ENCODE measurements around the gene TSPAN14. TPM values are rescaled to one million over a fixed set of nuclear protein-coding genes. Genes with fewer than 3 reads are reported as not detected.
A peak's percentile ranks its signal among the peaks of the same experiment; 100 is the strongest.

TSPAN14 gene
- total and polyA plus RNA-seq, 4 donors, result 19.9 to 36.8 (median 27.3) TPM

DNA sequence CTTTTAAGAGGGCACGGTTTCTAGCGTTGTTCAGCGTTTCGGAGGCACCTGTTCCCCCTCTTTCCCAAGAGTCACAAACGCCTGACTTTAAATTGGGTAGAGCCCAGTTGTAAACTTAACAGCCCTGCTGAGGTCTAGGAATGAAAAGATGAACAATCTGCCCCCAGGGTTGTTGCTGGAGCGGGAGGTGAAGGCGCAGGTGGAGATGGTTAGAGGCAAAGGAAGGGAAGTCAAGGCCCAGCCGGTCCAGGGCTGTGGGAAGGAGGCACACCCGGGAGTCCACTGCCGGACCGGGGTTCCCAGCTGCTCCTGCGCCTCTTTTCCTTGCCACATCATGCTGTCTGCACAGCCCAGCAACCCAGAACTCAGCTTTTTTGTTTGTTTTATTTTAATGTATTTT lies 45.0 kb upstream of the TSPAN14 start:
- peak overlapping the region; percentile 7 to 62 for H3K9ac ChIP-seq (ENCODE audit: low read depth in 1 of 2, low read length in 2 of 2)
- H3K36me3 ChIP-seq (ENCODE audit: control insufficient read depth in 4 of 4, insufficient read depth in 3 of 4, low read depth in 1 of 4, low read length in 3 of 4), result no peaks in the 10 kb centered on the region
- peak overlapping the region; percentile 58 to 87 (median 79) for H3K4me3 ChIP-seq (ENCODE audit: low read depth in 1 of 3, low read length in 3 of 3)
- no peak for DNase-seq (ENCODE audit: low spot score)
- peak overlapping the region; percentile 96 to 97 for H3K27ac ChIP-seq (ENCODE audit: low read depth in 1 of 2, low read length in 2 of 2)
- TF ChIP-seq SP1 (IDR thresholded peaks at IDR 0.05) (no peak), HNF4G (IDR thresholded peaks at IDR 0.05) (no peak), FOXA1 (IDR thresholded peaks at IDR 0.05) (no peak), JUND (IDR thresholded peaks at IDR 0.05) (no peak), RXRA (IDR thresholded peaks at IDR 0.05) (no peak), FOXA2 (IDR thresholded peaks at IDR 0.05) (no peak), GABPA (IDR thresholded peaks at IDR 0.05 in 1 of 2, conservative IDR thresholded peaks at IDR 0.05 in 1 of 2) (no peak)
- TF ChIP-seq, protein P1, sequence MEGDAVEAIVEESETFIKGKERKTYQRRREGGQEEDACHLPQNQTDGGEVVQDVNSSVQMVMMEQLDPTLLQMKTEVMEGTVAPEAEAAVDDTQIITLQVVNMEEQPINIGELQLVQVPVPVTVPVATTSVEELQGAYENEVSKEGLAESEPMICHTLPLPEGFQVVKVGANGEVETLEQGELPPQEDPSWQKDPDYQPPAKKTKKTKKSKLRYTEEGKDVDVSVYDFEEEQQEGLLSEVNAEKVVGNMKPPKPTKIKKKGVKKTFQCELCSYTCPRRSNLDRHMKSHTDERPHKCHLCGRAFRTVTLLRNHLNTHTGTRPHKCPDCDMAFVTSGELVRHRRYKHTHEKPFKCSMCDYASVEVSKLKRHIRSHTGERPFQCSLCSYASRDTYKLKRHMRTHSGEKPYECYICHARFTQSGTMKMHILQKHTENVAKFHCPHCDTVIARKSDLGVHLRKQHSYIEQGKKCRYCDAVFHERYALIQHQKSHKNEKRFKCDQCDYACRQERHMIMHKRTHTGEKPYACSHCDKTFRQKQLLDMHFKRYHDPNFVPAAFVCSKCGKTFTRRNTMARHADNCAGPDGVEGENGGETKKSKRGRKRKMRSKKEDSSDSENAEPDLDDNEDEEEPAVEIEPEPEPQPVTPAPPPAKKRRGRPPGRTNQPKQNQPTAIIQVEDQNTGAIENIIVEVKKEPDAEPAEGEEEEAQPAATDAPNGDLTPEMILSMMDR (IDR thresholded peaks at IDR 0.05; ENCODE audit: low read depth, low read length, missing input control), result no peak
- peaks cover 22 to 67% (median 51%) of the 10 kb centered on the region in 4 donors for H3K4me1 ChIP-seq (ENCODE audit: control insufficient read depth in 4 of 4, insufficient read depth in 4 of 4, low read length in 3 of 4)
- 25% methylated on average over 12 of the region's 12 CpGs for WGBS
- no peaks in the 10 kb centered on the region for H3K9me3 ChIP-seq (ENCODE audit: control insufficient read depth in 4 of 4, low read length in 3 of 4)
- H3K27me3 ChIP-seq (ENCODE audit: control insufficient read depth in 4 of 4, insufficient read depth in 4 of 4, low read length in 3 of 4), result no peaks in the 10 kb centered on the region

DNA sequence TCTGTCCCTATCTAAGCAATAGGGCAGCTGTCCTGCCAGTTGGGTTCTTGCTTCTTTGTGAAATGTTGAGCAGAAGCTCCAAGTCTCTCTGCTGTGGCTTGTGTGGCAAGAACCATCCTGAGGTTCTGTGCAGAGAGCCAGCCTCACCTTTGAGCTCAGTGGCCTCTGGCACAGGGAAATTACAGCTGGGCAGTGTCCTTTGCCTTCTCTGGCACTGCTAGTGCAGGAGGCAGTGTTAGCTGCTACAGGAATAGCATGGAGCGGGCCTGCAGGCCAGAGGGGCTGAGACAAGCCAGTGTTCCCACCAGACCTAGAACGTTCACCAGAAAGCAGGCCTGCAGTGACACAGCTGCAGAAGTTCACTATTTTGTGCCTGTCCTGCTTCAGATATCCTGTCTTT lies 44.0 kb upstream of the TSPAN14 start:
- Histone ChIP-seq H3K27ac (ENCODE audit: low read depth in 1 of 2, low read length in 2 of 2) (peak overlapping the region; percentile 25 to 70), H3K9ac (ENCODE audit: low read depth in 1 of 2, low read length in 2 of 2) (no peak overlapping the region), H3K27me3 (ENCODE audit: control insufficient read depth in 4 of 4, insufficient read depth in 4 of 4, low read length in 3 of 4) (no peaks in the 10 kb centered on the region), H3K9me3 (ENCODE audit: control insufficient read depth in 4 of 4, low read length in 3 of 4) (no peaks in the 10 kb centered on the region), H3K4me3 (ENCODE audit: low read depth in 1 of 3, low read length in 3 of 3) (no peak overlapping the region), H3K36me3 (ENCODE audit: control insufficient read depth in 4 of 4, insufficient read depth in 3 of 4, low read depth in 1 of 4, low read length in 3 of 4) (no peaks in the 10 kb centered on the region), H3K4me1 (ENCODE audit: control insufficient read depth in 4 of 4, insufficient read depth in 4 of 4, low read length in 3 of 4) (peaks cover 25 to 77% (median 60%) of the 10 kb centered on the region in 4 donors)
- no peak for DNase-seq (ENCODE audit: low spot score)
- WGBS, result 21% methylated on average over 2 of the region's 2 CpGs
- TF ChIP-seq HNF4G (IDR thresholded peaks at IDR 0.05), result peak; percentile 75
- TF ChIP-seq RAD21 (IDR thresholded peaks at IDR 0.05), result peak in 1 of 2 donors; percentile 33
- no peak for TF ChIP-seq EGR1 (IDR thresholded peaks at IDR 0.05; ENCODE audit: low read depth in 2 of 2)
- TF ChIP-seq, protein P2, sequence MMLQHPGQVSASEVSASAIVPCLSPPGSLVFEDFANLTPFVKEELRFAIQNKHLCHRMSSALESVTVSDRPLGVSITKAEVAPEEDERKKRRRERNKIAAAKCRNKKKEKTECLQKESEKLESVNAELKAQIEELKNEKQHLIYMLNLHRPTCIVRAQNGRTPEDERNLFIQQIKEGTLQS (IDR thresholded peaks at IDR 0.05), result no peak
- no peak for TF ChIP-seq TAF1 (conservative IDR thresholded peaks at IDR 0.05)
- TF ChIP-seq SP1 (IDR thresholded peaks at IDR 0.05), result peak; percentile 91
- TF ChIP-seq, protein P3, sequence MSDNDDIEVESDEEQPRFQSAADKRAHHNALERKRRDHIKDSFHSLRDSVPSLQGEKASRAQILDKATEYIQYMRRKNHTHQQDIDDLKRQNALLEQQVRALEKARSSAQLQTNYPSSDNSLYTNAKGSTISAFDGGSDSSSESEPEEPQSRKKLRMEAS (IDR thresholded peaks at IDR 0.05), result peak; percentile 20
- no peak for TF ChIP-seq FOXA1 (IDR thresholded peaks at IDR 0.05)
- TF ChIP-seq GABPA (IDR thresholded peaks at IDR 0.05 in 1 of 2, conservative IDR thresholded peaks at IDR 0.05 in 1 of 2), result no peak
- TF ChIP-seq, protein P4, sequence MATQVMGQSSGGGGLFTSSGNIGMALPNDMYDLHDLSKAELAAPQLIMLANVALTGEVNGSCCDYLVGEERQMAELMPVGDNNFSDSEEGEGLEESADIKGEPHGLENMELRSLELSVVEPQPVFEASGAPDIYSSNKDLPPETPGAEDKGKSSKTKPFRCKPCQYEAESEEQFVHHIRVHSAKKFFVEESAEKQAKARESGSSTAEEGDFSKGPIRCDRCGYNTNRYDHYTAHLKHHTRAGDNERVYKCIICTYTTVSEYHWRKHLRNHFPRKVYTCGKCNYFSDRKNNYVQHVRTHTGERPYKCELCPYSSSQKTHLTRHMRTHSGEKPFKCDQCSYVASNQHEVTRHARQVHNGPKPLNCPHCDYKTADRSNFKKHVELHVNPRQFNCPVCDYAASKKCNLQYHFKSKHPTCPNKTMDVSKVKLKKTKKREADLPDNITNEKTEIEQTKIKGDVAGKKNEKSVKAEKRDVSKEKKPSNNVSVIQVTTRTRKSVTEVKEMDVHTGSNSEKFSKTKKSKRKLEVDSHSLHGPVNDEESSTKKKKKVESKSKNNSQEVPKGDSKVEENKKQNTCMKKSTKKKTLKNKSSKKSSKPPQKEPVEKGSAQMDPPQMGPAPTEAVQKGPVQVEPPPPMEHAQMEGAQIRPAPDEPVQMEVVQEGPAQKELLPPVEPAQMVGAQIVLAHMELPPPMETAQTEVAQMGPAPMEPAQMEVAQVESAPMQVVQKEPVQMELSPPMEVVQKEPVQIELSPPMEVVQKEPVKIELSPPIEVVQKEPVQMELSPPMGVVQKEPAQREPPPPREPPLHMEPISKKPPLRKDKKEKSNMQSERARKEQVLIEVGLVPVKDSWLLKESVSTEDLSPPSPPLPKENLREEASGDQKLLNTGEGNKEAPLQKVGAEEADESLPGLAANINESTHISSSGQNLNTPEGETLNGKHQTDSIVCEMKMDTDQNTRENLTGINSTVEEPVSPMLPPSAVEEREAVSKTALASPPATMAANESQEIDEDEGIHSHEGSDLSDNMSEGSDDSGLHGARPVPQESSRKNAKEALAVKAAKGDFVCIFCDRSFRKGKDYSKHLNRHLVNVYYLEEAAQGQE (IDR thresholded peaks at IDR 0.05), result peak; percentile 35
- TF ChIP-seq NR2F2 (IDR thresholded peaks at IDR 0.05), result peak; percentile 78
- TF ChIP-seq, protein P1 (IDR thresholded peaks at IDR 0.05; ENCODE audit: low read depth, low read length, missing input control), result no peak
- peak; percentile 89 to 94 for TF ChIP-seq RXRA (IDR thresholded peaks at IDR 0.05)
- TF ChIP-seq JUND (IDR thresholded peaks at IDR 0.05), result peak in 1 of 2 donors; percentile 58
- TF ChIP-seq, protein P5, sequence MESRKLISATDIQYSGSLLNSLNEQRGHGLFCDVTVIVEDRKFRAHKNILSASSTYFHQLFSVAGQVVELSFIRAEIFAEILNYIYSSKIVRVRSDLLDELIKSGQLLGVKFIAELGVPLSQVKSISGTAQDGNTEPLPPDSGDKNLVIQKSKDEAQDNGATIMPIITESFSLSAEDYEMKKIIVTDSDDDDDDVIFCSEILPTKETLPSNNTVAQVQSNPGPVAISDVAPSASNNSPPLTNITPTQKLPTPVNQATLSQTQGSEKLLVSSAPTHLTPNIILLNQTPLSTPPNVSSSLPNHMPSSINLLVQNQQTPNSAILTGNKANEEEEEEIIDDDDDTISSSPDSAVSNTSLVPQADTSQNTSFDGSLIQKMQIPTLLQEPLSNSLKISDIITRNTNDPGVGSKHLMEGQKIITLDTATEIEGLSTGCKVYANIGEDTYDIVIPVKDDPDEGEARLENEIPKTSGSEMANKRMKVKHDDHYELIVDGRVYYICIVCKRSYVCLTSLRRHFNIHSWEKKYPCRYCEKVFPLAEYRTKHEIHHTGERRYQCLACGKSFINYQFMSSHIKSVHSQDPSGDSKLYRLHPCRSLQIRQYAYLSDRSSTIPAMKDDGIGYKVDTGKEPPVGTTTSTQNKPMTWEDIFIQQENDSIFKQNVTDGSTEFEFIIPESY (IDR thresholded peaks at IDR 0.05), result no peak
- TF ChIP-seq HNF4A (conservative IDR thresholded peaks at IDR 0.05), result peak; percentile 91 to 94
- no peak for TF ChIP-seq FOXA2 (IDR thresholded peaks at IDR 0.05)
- TF ChIP-seq YY1 (IDR thresholded peaks at IDR 0.05), result peak; percentile 17
